GM19463 (cell line): Measurements from ENCODE around the gene ARFGAP3.

Experiments used
- ATAC-seq: cut with Tn5 transposase; IDR thresholded peaks from one replicate; pipeline ENCODE4 v1.9.1; 2021; ENCODE audit warnings: mild to moderate bottlenecking, moderate library complexity; ENCODE audit not compliant: unreplicated experiment

ARFGAP3 gene

DNA sequence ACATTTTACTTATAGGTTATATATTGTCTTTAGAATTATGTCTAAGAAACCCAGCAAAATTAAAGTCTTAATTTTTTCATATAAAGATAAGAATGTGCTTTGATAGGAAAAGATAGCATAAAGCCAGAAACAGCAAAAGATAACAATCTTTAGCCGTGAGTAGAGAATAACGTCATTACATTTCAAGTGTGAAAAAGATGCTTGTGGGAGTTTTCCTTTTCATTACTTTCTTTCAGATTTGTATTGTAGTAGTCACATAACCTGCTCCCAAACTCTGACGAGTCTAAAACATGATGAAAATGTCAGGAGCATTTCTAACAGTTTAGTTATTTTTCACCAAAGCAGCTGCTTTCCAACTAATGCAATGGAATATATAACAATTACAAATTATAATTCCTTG lies 31.3 kb downstream of the ARFGAP3 start:
- no peak for ATAC-seq

- ATAC-seq = no peak
Measured at GRCh38 chr22:42821386-42821785, 35.7 kb downstream of the ARFGAP3 start.

DNA sequence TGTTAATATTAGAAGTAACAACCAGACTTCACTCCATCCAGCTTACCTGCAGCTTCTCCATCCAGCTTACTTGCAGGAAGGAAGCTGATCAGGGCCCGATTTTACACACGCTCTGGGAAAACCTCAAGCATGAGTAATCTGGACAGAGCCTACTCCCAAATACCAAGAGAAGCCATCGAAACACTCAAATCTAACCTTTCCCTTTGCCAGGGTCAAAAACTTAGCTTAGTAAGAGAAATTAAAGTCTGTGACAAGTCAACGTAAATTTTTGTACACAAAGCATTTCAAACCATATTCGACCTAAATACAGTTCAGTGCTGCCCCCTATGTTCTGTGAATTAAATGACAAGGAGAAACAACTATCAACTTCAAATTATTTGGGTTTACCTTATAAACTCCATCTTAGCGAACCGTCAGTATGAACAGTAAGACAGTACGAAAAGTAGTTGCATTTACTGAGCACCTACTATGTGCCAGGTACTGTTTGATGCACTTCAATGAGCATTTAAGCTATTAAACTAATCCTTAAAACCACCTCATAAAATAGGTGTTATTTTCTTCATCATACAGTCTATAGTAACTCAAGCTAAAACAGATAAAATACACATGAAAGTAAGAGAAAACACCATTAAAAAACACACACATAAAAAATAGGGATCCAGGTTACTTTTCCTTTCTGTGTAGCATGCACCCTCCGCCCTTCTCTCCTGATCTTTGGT lies 36.9 kb downstream of the ARFGAP3 start:
- ATAC-seq = no peak

GRCh38 chr22:42819412-42820044 lies 37.5 kb downstream of the ARFGAP3 start:
- ATAC-seq = no peak

DNA sequence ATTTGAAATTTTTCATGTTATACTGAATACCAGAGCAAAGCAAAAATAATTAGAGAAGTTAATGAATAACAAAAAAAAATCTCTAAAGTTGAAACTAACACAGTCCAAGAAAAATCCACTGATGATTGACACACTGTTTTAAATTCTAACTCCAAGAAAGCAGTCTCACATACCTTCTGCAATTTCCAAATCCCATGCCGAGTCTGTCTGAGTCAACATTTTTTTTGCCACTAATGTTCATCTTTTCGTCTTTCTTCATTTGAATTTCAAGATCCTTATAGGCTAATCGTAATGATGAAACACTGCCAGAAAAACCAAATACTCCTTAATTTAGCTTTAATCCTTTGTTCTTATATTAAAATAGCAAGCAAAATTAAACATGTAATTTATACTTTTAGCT lies 39.5 kb downstream of the ARFGAP3 start:
- no peak for ATAC-seq

GRCh38 chr22:42816336-42816735 lies 40.7 kb downstream of the ARFGAP3 start:
- no peak for ATAC-seq

- no peak for ATAC-seq
Measured at GRCh38 chr22:42814616-42815015, 42.5 kb downstream of the ARFGAP3 start.

- ATAC-seq = no peak
Measured at GRCh38 chr22:42814215-42814614, 42.9 kb downstream of the ARFGAP3 start.

- no peak for ATAC-seq
Measured at GRCh38 chr22:42813501-42813900, 43.6 kb downstream of the ARFGAP3 start.

DNA sequence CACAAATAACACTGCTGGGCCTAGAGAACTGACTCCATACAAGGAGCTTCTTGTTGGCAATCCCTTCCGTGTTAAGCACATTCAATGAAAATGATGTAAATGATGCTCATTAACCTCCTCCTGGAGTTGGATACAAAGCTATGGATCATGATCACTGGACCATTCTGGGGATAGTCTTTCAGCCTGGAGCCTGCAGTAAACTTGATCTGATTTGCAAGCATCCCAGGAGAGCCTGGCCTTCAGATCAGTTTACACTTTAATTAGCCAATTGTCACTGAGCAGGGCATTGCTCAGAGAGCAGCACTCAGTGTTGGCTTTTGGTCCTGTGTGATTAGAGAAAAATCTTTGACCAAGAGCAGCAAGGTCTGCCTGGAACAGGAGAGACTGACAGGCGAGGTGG lies 45.6 kb downstream of the ARFGAP3 start:
- no peak for ATAC-seq

- ATAC-seq = no peak
Measured at GRCh38 chr22:42808521-42808920, 48.6 kb downstream of the ARFGAP3 start.

GRCh38 chr22:42807185-42807584 lies 49.9 kb downstream of the ARFGAP3 start:
- no peak for ATAC-seq

DNA sequence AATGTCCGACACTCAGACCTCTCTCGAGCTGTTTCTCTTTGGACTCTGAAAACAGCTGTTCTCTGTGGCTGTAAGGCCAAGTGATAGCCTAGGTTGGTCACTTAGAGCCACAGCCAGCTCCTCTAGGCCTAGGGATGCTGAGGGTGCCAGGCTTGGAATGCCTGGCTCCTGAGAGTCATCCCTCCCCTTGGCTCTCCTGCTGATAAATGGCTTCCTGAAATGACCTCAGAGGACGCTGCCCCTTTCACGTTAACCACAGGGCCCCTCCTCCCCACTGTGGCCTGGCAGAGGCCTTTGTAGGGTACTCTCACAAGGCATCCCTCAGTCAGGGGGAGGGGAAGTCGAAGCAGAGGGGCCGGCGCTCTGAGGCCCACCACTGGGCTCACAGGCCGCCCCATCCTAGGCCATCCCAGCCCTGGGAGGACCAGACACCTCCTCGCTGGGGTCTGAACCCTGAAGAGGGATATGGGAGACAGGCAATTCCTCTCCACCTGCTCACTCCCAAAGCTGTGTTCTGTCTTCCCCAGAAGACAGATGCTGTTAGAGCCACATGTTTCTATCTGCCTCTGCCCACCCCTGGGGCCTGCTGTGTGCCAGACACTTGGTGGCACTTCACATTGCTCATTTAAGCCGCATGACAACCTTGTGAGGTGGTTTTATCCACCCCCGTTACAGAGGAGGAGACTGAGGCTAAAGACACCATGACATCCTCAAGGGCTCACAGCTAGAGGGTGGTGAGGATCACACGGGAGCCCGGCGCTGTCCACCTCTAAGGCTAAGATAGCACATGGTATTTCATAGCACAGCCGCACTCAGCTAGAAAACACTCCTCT lies 50.9 kb downstream of the ARFGAP3 start:
- no peak for ATAC-seq

DNA sequence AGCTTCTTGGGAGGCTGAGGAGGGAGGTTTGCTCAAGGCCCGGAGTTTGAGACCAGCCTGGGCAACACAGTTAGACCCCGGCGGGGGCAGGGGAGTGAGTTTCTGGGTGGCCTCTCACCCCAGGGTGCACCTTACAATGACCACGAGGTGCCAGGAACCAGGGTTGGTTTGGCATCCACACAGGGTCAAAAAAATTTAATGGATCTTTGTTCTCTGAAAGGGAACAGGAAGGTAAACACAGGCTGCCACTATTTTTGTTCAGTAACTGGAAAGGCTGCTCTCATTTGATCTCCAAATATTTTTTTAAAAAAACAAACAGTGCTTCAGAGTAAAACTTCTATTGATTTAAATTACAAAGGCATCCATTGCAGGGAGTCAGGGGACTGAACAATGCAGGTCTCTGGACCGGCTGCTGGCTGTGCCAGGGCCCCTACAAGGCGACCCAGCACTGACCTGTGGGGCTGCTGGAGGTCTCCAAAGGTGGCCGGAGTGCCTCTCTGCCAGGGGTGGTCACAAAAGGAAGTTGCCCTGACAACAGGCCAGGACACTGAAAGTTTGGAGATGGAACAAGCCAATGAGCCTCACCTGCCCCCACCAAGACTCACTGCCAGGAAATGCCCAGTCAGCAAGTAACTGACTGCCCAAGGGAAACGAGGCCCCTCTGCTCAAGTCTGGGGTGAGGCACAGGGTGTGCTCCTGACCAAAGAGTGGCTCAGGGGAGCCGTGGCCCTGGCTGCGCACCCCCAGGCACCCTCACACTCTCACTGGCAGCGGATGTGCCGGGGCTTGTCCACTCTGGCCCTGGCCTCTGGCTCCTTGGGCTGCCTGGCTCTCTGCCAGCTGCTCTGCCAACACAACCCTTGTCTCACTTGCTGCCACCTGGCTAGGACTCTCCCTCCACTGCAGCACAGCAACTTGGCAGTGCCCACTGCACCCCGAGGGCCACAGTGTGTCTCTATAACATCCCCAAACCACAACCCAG lies 51.8 kb downstream of the ARFGAP3 start:
- no peak for ATAC-seq

DNA sequence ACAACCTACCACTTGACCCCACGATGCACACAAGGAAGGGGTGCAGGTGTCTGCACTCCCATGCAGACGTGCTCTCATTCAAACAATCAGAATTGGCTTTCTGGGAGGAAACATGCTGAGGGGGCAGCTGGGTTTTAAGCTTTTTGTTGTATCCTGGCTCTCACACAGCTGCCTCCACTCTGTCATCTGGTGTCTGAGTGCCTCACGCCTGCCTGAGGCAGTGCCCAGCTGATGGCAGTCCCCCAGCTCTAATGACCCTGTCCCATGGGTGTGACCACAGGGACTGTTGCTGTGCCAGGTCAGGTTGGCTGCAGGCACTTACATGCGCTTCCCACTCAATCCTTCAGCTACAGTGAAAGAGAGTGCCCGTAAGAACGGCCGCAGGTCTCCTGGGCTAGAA lies 53.7 kb downstream of the ARFGAP3 start:
- no peak for ATAC-seq

DNA sequence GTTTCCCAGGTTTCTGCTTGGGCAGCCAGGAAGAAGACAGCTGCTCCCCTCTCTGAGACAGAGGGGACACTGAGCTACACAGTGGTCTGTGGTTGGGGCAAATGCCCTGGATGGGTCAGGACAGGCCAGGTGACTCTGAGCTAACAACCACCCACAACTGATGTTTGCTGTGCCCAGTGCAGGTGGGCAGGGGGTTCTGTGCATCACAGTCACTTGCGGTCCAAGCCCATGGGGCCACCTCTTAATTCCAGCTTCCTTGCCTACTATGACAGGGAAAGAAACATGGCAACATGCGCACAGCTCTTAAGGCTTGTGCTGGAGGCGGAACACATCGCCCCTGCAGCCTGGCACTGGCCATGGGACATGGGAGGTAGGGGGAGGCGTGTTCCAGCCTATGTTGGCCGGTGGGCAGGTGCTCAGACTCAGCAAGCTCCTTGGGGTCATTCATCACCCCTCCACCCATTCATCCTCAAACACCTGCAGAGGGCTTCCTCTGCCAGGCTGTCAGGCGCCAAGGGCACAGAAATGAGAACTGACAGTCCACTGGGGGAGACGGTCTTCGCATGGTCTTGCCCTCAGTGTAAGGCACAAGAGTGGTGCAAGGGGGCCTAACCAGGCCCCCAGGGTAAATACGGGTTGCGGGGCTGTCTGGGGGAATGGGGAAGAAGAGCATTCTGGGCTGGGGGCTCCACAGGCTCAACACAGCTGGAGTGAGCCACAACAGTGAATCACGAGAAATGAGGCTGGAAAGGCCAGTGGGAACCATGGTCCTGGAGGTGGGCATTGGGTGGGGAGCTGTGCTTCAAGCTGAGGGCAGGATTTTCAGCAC lies 55.6 kb downstream of the ARFGAP3 start:
- no peak for ATAC-seq

DNA sequence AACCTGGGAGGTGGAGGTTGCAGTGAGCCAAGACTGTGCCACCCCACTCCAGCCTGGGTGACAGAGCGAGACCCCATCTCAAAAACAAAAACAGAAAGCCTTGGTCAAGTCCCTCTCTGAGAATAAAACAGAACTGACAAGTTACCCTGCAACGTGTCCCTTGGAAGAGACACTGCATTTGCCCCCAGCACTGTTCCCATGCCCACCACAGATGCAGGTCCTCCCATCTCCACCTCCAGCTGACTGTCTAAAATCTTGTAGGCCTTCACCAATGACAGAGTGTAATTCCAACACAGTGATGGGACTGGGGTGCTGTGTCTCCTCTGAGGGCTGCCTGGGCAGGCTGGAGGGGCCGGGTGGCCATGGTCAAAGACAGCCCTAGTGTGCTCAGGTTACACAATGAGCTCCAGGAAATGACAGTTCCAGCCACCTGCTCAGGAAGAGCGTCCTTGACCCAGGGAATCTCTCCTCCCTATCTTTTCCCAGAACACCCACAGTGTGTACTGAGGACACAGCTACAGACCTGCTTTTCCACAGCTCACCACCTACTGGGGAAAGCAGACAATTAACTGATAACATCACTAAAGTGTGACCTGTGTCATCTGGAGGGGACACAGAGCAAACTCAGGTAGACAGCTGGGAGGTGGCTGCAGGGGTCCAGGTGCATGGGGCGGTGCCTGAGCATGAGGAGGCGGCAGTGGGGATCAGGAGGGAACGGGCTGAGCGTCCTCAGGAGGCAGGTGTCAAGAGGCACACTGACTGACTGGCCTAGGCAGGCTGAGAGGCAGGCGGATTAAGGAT lies 56.4 kb downstream of the ARFGAP3 start:
- ATAC-seq = no peak

- no peak for ATAC-seq
Measured at GRCh38 chr22:42799461-42800405, 57.3 kb downstream of the ARFGAP3 start.
